Measurements from ENCODE around the gene TBCK.
"Not testable (repeated sequence)": the region's sequence is repeated elsewhere in the genome, so short reads cannot be mapped to it uniquely, and the experiment has no call there.

The TBCK gene

DNA sequence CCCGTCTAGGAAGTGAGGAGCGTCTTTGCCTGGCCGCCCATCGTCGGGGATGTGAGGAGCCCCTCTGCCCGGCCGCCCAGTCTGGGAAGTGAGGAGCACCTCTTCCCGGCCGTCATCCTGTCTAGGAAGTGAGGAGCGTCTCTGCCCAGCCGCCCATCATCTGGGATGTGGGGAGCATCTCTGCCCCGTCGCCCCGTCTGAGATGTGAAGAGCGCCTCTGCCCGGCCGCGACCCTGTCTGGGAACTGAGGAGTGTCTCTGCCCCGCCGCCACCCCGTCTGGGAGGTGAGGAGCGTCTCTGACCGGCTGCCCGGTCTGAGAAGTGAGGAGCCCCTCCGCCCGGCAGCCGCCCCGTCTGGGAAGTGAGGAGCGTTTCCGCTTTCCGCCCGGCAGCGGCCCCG is 5.2 kb upstream of the TBCK start:
- not testable (repeated sequence) for DNase-seq (ENCODE audit: low read depth)

DNA sequence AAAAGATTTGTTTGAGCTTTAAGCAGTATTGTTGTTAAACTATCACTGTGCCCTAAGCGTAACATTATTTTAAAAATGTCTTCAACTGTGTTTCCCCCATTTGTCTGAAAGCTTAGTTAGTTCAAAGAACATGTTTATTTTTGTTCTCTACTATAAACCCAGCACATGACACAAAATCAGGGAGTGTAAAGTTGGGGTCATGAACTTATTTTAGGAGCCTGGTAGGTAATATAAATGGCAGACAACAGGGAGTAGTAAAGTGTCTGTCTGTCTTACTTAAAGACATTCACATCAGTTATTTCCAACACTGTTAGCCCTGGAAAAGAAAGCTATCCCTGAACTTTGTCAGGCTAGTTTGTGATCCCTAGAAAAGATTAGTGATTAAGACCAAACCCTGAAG is 4.2 kb upstream of the TBCK start:
- no peak for DNase-seq (ENCODE audit: low read depth)

DNA sequence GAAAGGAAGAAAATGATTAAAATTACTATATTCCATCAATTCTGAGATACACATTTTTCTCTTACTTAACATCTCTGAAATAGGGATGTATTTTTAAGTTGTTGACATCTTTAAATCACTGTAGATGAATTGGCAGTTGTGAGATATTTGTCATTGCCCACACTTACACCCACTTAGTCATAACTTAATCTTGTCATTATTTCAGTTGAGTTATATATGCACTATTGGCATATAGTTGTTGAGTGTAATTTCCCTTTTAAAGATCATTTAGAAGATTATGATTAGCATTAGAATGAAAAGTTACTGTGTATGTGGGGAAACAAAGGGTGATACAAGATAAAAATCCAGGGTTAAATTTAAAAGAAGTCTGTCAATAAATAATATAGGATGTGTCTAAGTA is 2.5 kb upstream of the TBCK start:
- DNase-seq (ENCODE audit: low read depth) = no peak

DNA sequence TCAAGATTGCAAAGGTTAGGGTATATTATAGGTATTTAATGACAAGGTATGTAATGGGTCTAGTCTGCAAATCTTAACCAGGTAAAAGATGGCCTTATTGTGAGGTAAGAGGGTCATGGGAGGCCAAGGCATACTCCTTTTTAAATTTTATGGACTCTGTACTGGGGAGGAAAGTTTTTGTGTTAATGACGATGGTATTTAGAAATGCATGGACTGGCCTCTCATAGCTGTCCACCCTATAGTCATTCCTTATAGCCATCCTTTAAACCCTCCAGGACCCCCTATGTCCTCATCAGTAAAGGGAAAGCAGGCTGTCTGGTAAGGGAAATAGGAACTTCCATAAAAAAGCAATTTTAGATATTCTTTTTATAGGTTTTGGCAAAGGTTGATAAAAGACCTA is 1.8 kb upstream of the TBCK start:
- DNase-seq (ENCODE audit: low read depth) = no peak

DNA sequence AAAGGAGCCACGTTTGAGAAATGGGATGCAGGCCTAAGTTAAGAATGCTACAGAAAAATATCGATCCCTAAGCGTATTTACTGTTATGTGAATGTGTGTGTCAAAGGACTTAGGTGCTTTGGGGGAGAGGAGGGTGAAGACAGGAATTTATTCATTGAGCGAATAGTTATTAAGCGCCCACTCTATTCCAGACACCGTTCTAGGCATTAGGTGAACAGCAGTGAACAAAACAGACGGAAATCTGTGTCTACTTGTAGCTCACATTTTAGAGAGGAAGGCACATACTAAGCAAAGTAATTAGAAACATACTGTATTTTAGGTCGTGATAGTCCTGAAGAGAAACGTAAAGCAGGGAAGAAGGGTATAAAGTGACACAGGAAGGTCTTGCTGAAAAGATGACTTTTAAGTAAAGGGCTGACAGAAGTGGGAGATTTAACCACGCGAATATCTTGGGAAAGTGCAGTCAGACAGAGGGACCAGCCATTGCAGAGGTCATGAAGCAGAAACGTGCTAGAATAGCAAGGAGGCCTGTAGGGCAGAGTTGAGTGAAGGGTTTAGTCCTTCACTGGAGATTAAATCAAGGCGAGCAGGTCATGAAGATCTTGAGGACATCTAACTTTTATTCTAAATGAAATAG is 882 bp upstream of the TBCK start:
- no peak for DNase-seq (ENCODE audit: low read depth)

DNA sequence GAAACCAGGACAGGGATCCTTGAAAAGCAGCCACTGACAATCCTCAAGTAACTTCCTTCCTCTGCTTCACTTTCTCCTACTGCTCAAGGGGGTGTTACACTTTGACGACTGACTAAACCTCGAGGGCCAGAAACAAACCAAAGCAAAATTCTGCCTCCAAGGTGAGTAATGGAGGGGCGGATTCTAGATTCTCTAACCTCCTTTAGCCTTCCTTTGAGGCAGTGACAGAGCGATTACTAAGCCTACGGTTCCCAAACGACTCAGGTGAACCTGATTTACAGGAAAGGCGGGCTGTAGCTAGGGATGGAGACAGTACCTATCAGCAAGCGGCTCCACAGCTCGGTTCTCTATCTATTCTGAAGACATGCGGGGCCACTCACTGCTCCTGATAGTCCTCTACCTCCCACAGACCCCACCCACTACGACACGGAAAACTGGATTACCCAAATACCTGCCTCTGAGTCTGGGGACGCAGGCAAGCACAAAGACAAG is 487 bp downstream of the TBCK start:
- no peak for DNase-seq (ENCODE audit: low read depth)

GRCh38 chr4:106314960-106315359 is 1.0 kb downstream of the TBCK start:
- no peak for DNase-seq (ENCODE audit: low read depth)

GRCh38 chr4:106312997-106313522 is 2.9 kb downstream of the TBCK start:
- no peak for DNase-seq (ENCODE audit: low read depth)

GRCh38 chr4:106312377-106312776 is 3.6 kb downstream of the TBCK start:
- peak; percentile 46 for DNase-seq (ENCODE audit: low read depth)

- DNase-seq (ENCODE audit: low read depth) = no peak
These were observed 9.4 kb downstream of the TBCK start for GRCh38 chr4:106306561-106306960.

GRCh38 chr4:106305435-106306055 is 10.5 kb downstream of the TBCK start:
- no peak for DNase-seq (ENCODE audit: low read depth)

GRCh38 chr4:106304632-106305031 is 11.4 kb downstream of the TBCK start:
- no peak for DNase-seq (ENCODE audit: low read depth)

DNA sequence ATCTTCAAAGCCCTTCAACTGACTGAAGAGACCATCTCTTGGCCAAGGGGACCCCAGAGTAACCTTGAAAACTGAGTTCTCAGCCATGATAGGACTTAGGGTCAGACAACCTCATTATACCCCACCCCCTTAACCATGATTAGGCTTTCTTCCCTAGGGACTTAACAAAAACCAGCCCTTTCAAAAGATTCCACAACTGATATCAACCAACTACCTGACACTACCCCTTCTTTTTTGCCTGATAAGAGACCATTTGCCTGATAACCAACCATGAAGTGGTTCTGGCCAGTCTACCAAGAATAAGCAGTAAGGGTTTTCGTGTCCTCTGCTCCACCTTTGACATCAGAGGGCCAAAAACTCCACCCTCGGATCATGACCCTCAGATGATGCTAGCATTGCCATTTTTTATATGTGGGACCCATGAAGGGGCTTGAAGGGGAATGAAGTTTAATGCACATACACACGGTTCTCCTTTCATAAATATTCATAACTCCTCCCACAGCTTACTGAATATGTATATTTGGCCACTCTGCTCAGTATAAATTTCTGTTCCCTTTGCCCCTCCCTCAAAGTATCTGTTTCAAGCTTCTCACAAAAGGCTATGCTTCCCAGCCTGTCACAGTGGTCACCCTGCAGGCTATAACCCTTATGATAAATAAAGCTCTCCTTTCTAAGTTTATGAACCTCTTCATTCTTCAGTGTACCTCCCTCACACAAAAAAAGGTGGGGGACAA is 12.3 kb downstream of the TBCK start:
- DNase-seq (ENCODE audit: low read depth) = no peak

- DNase-seq (ENCODE audit: low read depth) = no peak
These were observed 14.0 kb downstream of the TBCK start for GRCh38 chr4:106302062-106302438.

DNA sequence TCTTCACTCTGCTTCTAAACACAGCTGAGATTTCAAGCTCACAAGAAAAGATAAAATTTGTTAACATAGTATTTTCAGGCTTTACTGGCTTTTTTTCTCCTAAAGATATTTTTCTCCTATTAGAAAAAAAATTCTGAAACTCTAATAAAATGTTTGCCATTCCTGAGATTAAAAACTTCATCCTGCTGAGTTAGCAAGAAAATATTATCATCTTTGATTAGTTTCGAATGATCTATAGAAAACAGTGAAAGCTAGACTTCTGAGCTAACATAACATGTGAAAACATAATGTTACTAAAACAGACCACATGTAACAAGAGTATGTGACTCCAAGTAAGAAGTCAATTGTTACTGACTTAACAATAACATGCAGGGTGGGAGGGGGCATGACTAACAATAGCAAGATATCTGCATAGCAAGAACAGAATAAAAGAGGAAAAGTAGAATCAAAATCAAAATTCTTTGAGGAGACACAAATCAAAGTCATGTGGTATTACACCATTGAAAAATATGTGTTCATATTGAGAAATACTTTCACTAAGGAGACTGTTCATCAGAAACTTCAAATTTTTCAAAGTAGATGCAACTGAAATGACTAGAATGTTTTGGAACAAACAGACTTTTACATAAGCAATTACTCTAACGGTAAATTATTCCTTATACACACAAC is 14.5 kb downstream of the TBCK start:
- DNase-seq (ENCODE audit: low read depth) = no peak

DNA sequence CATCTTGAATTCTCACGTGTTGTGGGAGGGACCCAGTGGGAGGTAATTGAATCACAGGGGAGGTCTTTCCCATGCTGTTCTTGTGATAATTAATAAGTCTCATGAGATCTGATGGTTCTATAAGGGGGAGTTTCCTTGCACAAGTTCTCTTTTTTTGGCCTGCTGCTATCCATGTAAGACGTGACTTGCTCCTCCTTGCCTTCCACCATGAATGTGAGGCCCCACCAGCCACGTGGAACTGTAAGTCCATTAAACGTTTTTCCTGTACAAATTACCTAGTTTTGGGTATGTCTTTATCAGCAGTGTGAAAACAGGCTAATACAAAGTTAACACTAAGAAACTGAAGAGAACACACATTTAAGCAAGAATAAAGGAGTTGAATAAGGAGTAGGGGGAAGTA is 16.0 kb downstream of the TBCK start:
- DNase-seq (ENCODE audit: low read depth) = no peak

DNA sequence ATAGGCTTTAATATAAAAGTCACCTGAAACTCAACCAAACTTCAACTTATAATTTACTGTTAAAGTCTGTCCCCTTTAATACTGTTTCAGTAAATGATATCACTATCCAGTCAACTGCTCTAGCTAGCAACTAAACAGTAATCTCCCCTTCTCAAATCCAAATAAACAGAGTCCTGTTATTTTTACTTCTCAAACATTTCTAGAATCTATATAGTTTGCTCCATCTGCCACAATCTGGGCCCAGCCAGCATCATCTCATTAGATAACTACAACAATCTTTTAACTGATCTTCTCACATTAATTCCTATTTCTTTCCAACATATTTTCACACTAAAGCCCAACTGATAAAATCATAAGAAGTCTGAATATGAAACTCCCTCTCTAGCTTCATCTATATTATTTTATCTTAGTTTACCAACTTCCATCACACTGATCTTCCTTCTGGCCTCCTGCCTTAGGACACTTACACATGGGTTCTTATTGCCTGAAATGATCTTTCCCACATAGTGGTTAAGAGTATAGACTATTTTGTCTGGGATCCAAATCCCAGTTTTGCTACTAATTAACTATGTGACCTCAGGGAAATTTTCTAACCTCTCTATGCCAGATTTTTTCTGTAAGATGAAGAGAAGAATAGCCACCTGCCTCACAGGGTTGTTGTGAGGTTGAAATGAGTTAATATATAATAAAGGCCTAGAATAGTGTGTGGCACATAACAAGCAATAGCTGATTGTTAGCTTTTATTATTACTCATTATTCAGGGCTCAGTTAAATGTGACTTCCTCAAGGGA is 18.6 kb downstream of the TBCK start:
- DNase-seq (ENCODE audit: low read depth) = no peak

DNA sequence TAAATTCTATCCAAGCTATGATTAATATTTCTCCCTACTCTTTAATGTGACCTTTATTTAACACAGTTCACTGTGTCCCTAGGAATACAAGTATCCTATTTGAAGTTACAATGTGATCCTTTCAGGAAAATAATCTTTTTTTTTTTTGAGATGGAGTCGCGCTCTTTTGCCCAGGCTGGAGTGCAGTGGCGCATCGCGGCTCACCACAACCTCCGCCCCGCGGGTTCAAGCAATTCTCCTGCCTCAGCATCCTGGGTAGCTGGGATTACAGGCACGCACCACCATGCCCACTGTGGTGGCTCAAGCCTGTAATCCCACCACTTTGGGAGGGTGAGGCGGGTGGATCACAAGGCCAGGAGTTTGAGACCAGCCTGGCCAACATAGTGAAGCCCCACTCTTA is 21.9 kb downstream of the TBCK start:
- no peak for DNase-seq (ENCODE audit: low read depth)

DNA sequence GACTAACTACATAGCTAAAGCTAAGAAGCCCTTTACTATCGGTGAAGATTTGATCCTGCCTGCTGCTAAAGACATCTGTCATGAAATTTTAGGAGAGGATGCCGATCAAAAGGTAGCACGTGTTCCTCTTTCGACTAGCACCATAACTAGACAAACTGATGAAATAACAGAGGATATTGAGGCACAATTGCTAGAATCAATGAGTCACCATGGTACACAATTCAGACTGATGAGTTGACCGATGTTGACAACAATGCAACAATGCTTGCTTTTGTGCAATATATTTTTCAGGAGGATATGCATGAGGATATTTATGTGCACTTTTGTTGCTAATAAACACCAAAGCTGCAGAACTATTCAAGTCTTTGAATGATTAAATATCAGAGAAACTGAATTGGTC is 24.3 kb downstream of the TBCK start:
- no peak for DNase-seq (ENCODE audit: low read depth)

DNA sequence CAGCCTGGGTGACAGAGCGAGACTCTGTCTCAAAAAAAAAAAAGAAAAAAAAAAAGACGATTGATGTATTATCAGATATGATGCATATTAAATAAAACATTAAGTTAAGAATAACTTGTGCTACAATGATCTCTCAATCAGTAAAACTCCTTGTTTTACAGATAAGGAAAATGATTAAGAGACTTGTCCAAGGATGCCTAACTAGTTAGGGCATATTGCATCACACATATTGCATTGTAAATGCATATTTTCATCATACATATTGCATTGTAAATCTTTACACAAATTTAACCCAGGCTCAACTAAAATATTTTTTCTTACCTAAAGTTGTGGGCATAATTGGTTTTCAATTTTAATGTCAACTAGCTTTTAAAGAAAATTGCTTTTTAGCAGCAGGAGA is 26.3 kb downstream of the TBCK start:
- no peak for DNase-seq (ENCODE audit: low read depth)

DNA sequence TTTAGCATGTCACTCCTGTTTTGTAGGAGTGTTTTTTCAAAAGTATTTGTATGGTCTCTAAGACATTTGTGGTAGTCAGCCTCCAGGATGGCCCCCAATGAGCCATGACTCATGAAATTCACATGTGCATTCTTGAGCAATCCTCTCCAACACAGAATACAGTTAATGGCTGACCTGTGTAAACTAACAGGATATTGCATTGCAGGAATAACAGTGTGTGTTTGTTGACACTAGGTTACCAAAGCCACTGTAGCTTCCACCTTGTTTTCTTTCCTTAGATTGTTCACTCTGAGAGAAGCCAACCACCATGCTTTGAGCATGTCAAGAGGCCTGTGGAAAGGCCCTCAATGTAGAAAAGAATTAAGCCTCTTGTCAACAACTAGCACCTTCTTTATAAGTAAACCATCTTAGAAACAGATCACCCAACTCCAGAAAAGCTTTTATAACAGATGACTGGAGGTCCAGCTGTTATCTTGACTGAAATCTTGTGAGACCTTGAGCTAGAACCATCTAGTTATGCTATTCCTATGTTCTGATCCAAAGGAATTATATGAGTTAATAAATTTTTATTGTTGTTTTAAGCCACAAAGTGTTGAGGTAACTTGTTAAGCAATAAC is 28.5 kb downstream of the TBCK start:
- peak; percentile 59 for DNase-seq (ENCODE audit: low read depth)

Measured in HS-5 (cell line).